HG02981 (cell line): ENCODE data around the gene ZMIZ1.
"Not testable (repeated sequence)": the region's sequence is repeated elsewhere in the genome, so short reads cannot be mapped to it uniquely, and the experiment has no call there.

Source experiments
- ATAC-seq: cut with Tn5 transposase; IDR thresholded peaks from one replicate; pipeline ENCODE4 v1.9.1; 2021; ENCODE audit warnings: mild to moderate bottlenecking, moderate library complexity; ENCODE audit not compliant: unreplicated experiment

ZMIZ1 gene

GRCh38 chr10:79030705-79031104, 38.1 kb upstream of the ZMIZ1 start:
- ATAC-seq: no peak

GRCh38 chr10:79031723-79032122, 37.0 kb upstream of the ZMIZ1 start:
- no peak for ATAC-seq

GRCh38 chr10:79034271-79034876, 34.4 kb upstream of the ZMIZ1 start:
- ATAC-seq: no peak

GRCh38 chr10:79036416-79036815, 32.4 kb upstream of the ZMIZ1 start:
- not testable (repeated sequence) for ATAC-seq

- ATAC-seq: no peak
These were observed 30.5 kb upstream of the ZMIZ1 start for GRCh38 chr10:79038104-79038840.

GRCh38 chr10:79038841-79039201, 29.9 kb upstream of the ZMIZ1 start:
- ATAC-seq: no peak

- ATAC-seq: no peak
These were observed 25.9 kb upstream of the ZMIZ1 start for GRCh38 chr10:79042639-79043411.

GRCh38 chr10:79044036-79044632, 24.6 kb upstream of the ZMIZ1 start:
- no peak for ATAC-seq

- no peak for ATAC-seq
These were observed 23.9 kb upstream of the ZMIZ1 start for GRCh38 chr10:79044846-79045245.

GRCh38 chr10:79045566-79046175, 23.1 kb upstream of the ZMIZ1 start:
- no peak for ATAC-seq

GRCh38 chr10:79046326-79046725, 22.4 kb upstream of the ZMIZ1 start:
- ATAC-seq: no peak

GRCh38 chr10:79046741-79047583, 21.8 kb upstream of the ZMIZ1 start:
- ATAC-seq: no peak

GRCh38 chr10:79047584-79047874, 21.2 kb upstream of the ZMIZ1 start:
- ATAC-seq: no peak

GRCh38 chr10:79047875-79048638, 20.7 kb upstream of the ZMIZ1 start:
- ATAC-seq: no peak

- no peak for ATAC-seq
These were observed 19.9 kb upstream of the ZMIZ1 start for GRCh38 chr10:79048639-79049550.

- no peak for ATAC-seq
These were observed 18.6 kb upstream of the ZMIZ1 start for GRCh38 chr10:79049931-79050895.

GRCh38 chr10:79050896-79051555, 17.7 kb upstream of the ZMIZ1 start:
- no peak for ATAC-seq
